HEK293 (cell line): Measurements from ENCODE around the gene SWAP70.
A peak's percentile ranks its signal among the peaks of the same experiment; 100 is the strongest.

ENCODE experiments used
- CTCF ChIA-PET: fragments of 350-600 bp; formaldehyde crosslinking; extraction: SDS; loops from one replicate; lab custom pipeline; 2021; ENCODE audit warnings: antibody characterized with exemption; lab: Yijun Ruan, JAX
- POLR2A ChIA-PET: fragments of 300-600 bp; formaldehyde crosslinking; extraction: SDS; loops from one replicate; lab custom pipeline; 2020; ENCODE audit warnings: antibody characterized with exemption, inconsistent platforms; lab: Yijun Ruan, JAX
- H3K27ac ChIP-seq: fragments of 200-500 bp; sonication (Bioruptor generic); 2 replicates; pipeline ENCODE4 v1.5.1; 2014; ENCODE audit warnings: low read depth, low read length, control low read depth, inconsistent platforms; ENCODE audit errors: extremely low read depth
- H3K36me3 ChIP-seq, 2 experiments: fragments of 200-500 bp in 1 of 2; sonication (Bioruptor generic) in 1 of 2; 1 replicate in 1 of 2; 2 replicates in 1 of 2; pipeline ENCODE4 v1.5.1; 2014 to 2017; ENCODE audit warnings: inconsistent platforms in 2 of 2, low read length in 2 of 2; ENCODE audit not compliant: control insufficient read depth in 2 of 2, insufficient read depth in 1 of 2
- H3K4me1 ChIP-seq: fragments of 200-500 bp; sonication (Bioruptor generic); 2 replicates; pipeline ENCODE4 v1.5.1; 2014; ENCODE audit warnings: mild to moderate bottlenecking, low read length, inconsistent platforms; ENCODE audit not compliant: control insufficient read depth, insufficient read depth
- H3K4me3 ChIP-seq: 2 replicates; pipeline ENCODE4 v1.5.1; 2011; ENCODE audit warnings: low read depth, mild to moderate bottlenecking, control low read depth, low read length, moderate library complexity
- H3K9me3 ChIP-seq: fragments of 200-500 bp; sonication (Bioruptor generic); 2 replicates; pipeline ENCODE4 v1.5.1; 2014; ENCODE audit warnings: low read depth, low read length, inconsistent platforms; ENCODE audit not compliant: control insufficient read depth, insufficient read depth
- IKZF3 ChIP-seq: fragments of 450-650 bp; IDR thresholded peaks from 2 replicates; pipeline ENCODE4 v1.5.0; 2018; ENCODE audit warnings: missing biosample characterization, mild to moderate bottlenecking, missing genetic modification characterization, moderate library complexity
- PRDM10 ChIP-seq: fragments of 450-650 bp; formaldehyde crosslinking; IDR thresholded peaks from 2 replicates; pipeline ENCODE4 v1.5.1; 2016; ENCODE audit warnings: missing biosample characterization, missing genetic modification characterization
- PRDM6 ChIP-seq: fragments of 450-650 bp; formaldehyde crosslinking; IDR thresholded peaks from 2 replicates; pipeline ENCODE4 v1.5.1; 2017; ENCODE audit warnings: missing biosample characterization, missing genetic modification characterization
- ZBTB49 ChIP-seq: fragments of 450-650 bp; formaldehyde crosslinking; IDR thresholded peaks from 2 replicates; pipeline ENCODE4 v1.5.1; 2016; ENCODE audit warnings: missing biosample characterization, missing genetic modification characterization, low read depth
- ZNF211 ChIP-seq: fragments of 450-650 bp; formaldehyde crosslinking; IDR thresholded peaks from 2 replicates; pipeline ENCODE4 v1.5.1; 2016; ENCODE audit warnings: low read depth, missing biosample characterization, missing genetic modification characterization
- ZNF335 ChIP-seq: fragments of 450-650 bp; formaldehyde crosslinking; conservative IDR thresholded peaks from 2 replicates; pipeline ENCODE4 v1.5.1; 2016; ENCODE audit warnings: missing biosample characterization, missing genetic modification characterization
- ZNF350 ChIP-seq: fragments of 450-650 bp; formaldehyde crosslinking; IDR thresholded peaks from 2 replicates; pipeline ENCODE4 v1.5.0; 2017; ENCODE audit warnings: missing biosample characterization, mild to moderate bottlenecking, missing genetic modification characterization
- ZNF37A ChIP-seq: fragments of 450-650 bp; IDR thresholded peaks from 2 replicates; pipeline ENCODE4 v1.5.1; 2018; ENCODE audit warnings: missing biosample characterization, missing genetic modification characterization
- ZNF488 ChIP-seq: fragments of 450-650 bp; formaldehyde crosslinking; IDR thresholded peaks from 2 replicates; pipeline ENCODE4 v1.5.1; 2016; ENCODE audit warnings: missing biosample characterization, missing genetic modification characterization
- ZNF600 ChIP-seq: fragments of 450-650 bp; formaldehyde crosslinking; IDR thresholded peaks from 2 replicates; pipeline ENCODE4 v1.5.1; 2016; ENCODE audit warnings: missing biosample characterization, missing genetic modification characterization
- ZNF701 ChIP-seq: fragments of 450-650 bp; formaldehyde crosslinking; IDR thresholded peaks from 2 replicates; pipeline ENCODE4 v1.5.1; 2016; ENCODE audit warnings: missing biosample characterization, missing genetic modification characterization
- ZNF704 ChIP-seq: fragments of 450-650 bp; formaldehyde crosslinking; IDR thresholded peaks from 2 replicates; pipeline ENCODE4 v1.5.1; 2016; ENCODE audit warnings: missing biosample characterization, missing genetic modification characterization
- ZXDB ChIP-seq: fragments of 450-650 bp; formaldehyde crosslinking; IDR thresholded peaks from 2 replicates; pipeline ENCODE4 v1.5.1; 2016; ENCODE audit warnings: missing biosample characterization, missing genetic modification characterization

SWAP70 gene

GRCh38 chr11:9797300-9797699 lies 133.4 kb downstream of the SWAP70 start (continued):
- no peak for TF ChIP-seq PRDM10 (tag by site-specific recombination)

GRCh38 chr11:9799886-9800285 lies 136.0 kb downstream of the SWAP70 start:
- Histone ChIP-seq H3K4me3 (no peak overlapping the region), H3K4me1 (no peaks in the 10 kb centered on the region), H3K27ac (no peak overlapping the region), H3K36me3 (no peaks in the 10 kb centered on the region), H3K9me3 (no peaks in the 10 kb centered on the region)
- CTCF ChIA-PET: interaction anchor here (0.7 to 1.2 kb wide), 2 partner anchors 26 to 173 kb away, joined by 3 read pairs; no protein-coding TSS in a partner anchor
- POLR2A ChIA-PET: no interaction called here
- TF ChIP-seq ZNF488: no peak
- TF ChIP-seq ZBTB49 (tag by site-specific recombination): peak; percentile 86
- no peak for TF ChIP-seq ZNF600
- TF ChIP-seq PRDM10 (tag by site-specific recombination): no peak
- no peak for TF ChIP-seq ZNF211 (tag by site-specific recombination)

GRCh38 chr11:9802291-9802861 lies 138.5 kb downstream of the SWAP70 start:
- CTCF ChIA-PET: interaction anchor here (0.6 kb wide), 2 partner anchors 207 to 299 kb away, joined by 4 to 5 read pairs; no protein-coding TSS in a partner anchor
- Histone ChIP-seq H3K27ac (0 out of 2 replicates have a peak overlapping the region, but pooled peaks have one; percentile 10), H3K9me3 (no peaks in the 10 kb centered on the region), H3K36me3 (peaks cover 0 to 6% of the 10 kb centered on the region in 2 experiments; a peak in 1 of 3 replicates), H3K4me1 (no peaks in the 10 kb centered on the region), H3K4me3 (no peak overlapping the region)
- POLR2A ChIA-PET: no interaction called here
- TF ChIP-seq ZXDB (tag by site-specific recombination) (no peak), PRDM10 (tag by site-specific recombination) (no peak), IKZF3 (tag by site-specific recombination) (0 out of 2 replicates have a peak, but pooled peaks have one; percentile 41), ZNF704 (tag by site-specific recombination) (no peak), ZNF37A (no peak), ZNF335 (tag by site-specific recombination) (peak; percentile 31), ZNF350 (tag by site-specific recombination) (no peak), ZNF701 (tag by site-specific recombination) (no peak), PRDM6 (peak; percentile 78)
